Fibroblast of the aortic adventitia (primary cell): ENCODE data around the gene DFFA. TPM values are rescaled to one million over a fixed set of nuclear protein-coding genes. Genes with fewer than 3 reads are reported as not detected.
"Not testable (repeated sequence)": the region's sequence is repeated elsewhere in the genome, so short reads cannot be mapped to it uniquely, and the experiment has no call there.

Experiments used
- DNase-seq: peaks from one replicate; pipeline ENCODE4 v3.0.0-alpha.2; 2010; ENCODE audit warnings: low read depth
- H3K4me3 ChIP-seq: 2 replicates; pipeline ENCODE4 v1.5.1; 2011; ENCODE audit warnings: low read depth, mild to moderate bottlenecking, control low read depth, low read length, moderate library complexity
- total RNA-seq: library from RNA; depleted of rRNA; stranded (reverse); fragments of >200 nt; gene quantifications from 2 replicates; pipeline ENCODE4 v1.2.3, GENCODE V29; 2012; ENCODE audit warnings: low replicate concordance
- TF ChIP-seq, protein P1 (sequence below): IDR thresholded peaks from 2 replicates; pipeline ENCODE4 v1.5.1; 2011; ENCODE audit warnings: mild to moderate bottlenecking, low read length, control low read depth, inconsistent platforms; ENCODE audit not compliant: insufficient read depth

The DFFA gene
- total RNA-seq, 1 donor: 36.6 TPM

DNA sequence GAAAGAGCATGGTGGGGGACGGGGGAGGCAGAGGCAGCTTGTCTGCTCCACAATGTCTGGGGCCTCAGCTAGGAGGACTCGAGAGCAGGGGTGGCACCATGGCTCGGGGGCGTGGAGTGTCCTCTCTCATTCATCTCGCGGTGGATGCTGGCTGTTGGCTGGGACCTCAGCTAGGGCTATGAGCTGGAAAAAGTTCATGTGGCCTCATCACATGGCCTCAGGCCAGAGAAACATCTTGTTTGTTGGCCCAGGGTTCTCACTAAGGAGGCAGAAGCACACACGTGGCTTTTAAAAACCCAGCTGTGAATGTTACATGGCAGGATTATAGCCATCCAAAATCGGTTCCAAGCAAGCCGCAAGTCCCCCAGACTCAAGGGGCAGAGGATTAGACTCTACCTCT is 48.3 kb downstream of the DFFA start:
- TF ChIP-seq, protein P1, sequence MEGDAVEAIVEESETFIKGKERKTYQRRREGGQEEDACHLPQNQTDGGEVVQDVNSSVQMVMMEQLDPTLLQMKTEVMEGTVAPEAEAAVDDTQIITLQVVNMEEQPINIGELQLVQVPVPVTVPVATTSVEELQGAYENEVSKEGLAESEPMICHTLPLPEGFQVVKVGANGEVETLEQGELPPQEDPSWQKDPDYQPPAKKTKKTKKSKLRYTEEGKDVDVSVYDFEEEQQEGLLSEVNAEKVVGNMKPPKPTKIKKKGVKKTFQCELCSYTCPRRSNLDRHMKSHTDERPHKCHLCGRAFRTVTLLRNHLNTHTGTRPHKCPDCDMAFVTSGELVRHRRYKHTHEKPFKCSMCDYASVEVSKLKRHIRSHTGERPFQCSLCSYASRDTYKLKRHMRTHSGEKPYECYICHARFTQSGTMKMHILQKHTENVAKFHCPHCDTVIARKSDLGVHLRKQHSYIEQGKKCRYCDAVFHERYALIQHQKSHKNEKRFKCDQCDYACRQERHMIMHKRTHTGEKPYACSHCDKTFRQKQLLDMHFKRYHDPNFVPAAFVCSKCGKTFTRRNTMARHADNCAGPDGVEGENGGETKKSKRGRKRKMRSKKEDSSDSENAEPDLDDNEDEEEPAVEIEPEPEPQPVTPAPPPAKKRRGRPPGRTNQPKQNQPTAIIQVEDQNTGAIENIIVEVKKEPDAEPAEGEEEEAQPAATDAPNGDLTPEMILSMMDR: peak; percentile 28
- peak; percentile 69 for DNase-seq
- H3K4me3 ChIP-seq: no peak overlapping the region

DNA sequence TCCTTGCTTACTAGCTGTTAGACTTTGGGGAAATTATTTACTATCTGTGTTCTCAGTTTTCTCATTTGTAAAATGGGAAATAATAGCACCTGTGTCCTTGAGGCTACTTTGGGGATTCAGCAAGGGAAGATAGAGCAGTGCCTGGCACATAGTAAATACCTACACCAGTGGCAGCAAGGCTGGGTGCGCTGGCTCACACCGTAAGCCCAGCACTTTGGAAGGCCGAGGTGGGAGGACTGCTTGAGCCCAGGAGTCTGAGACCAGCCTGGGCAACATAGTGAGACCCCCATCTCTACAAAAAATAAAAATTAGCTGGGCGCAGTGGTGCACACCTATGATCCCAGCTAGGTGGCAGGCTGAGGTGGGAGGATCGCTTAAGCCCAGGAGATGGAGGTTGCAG is 50.7 kb downstream of the DFFA start:
- no peak for DNase-seq
- TF ChIP-seq, protein P1: no peak
- H3K4me3 ChIP-seq: no peak overlapping the region

DNA sequence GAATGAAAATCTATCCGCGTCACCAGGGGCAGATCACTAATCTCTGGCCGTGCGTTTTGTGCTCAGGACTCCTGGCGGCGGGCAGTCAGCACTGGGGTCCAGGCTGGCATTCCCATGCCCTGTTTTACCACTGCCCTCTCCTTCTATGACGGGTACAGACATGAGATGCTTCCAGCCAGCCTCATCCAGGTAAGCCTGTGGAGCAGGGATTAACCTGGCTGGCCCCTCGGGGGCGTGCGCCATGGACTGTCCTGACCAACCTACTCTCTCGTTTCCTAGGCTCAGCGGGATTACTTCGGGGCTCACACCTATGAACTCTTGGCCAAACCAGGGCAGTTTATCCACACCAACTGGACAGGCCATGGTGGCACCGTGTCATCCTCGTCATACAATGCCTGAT is 53.0 kb downstream of the DFFA start:
- H3K4me3 ChIP-seq: no peak overlapping the region
- TF ChIP-seq, protein P1: no peak
- no peak for DNase-seq

DNA sequence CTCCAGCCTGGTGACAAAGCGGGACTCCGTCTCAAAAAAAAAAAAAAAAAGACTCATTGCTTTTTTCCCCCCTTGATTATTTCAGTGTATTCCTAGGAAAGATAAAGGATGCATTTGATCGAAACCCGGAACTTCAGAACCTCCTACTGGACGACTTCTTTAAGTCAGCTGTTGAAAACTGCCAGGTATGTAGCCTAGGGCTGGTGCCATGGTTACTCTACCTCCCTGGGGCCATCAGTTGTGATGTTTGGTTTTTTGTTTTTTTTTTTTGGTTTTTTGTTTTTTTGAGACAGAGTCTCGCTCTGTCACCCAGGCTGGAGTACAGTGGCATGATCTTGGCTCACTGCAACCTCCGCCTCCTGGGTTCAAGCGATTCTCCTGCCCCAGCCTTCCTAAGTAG is 53.6 kb downstream of the DFFA start:
- DNase-seq, H3K4me3 ChIP-seq: not testable (repeated sequence)

DNA sequence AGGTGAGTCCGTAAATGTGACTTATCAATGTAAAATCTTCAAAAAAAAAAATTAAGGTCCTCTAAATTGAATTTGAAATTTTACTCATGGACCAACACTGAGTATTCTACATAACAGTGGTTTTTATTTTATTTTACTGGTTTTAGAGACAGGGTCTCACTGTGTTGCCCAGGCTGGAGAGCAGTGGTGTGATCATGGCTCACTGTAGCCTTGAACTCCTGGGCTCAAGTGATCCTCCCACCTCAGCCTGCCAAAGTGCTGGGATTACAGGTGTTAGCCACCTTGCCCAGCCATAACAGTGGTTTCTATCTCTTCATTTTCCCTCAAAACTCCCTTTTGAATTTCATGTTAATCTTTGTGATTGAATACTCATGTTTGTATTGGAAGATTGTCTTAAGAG is 56.4 kb downstream of the DFFA start:
- DNase-seq, H3K4me3 ChIP-seq: not testable (repeated sequence)

DNA sequence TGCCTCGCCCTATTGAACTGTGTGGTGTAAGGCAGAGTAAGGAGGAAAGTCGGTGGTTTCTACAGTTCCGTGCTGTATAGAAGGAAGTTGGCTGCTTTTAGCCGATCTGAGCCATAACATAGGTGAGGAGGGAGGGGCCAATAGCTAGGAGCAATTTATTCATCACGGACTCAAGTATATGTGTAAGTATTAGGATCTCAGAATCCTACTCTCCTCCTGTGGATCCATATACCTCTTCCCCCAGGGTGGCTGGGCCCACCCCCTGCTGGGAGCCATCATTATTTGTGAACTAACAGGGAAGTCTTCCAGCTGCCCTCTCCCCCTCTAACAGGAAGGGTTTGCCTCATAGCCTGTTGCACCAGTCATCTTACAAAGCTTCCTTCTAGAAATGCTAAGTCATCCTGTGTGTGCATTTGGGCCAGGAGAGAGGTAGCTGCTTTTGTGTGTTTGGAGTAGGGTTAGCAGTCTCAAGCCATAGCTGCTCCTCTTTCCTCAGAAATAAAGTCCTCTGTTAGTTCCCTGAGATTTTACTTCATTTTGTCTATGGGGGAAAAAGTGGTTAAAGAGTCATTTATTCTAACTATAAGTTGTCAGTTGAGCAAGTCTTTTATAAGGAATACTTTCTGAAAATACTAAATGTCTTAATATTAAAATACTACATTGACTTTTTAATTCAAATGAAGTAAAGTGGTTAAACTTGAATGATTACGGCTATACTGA is 57.0 kb downstream of the DFFA start:
- TF ChIP-seq, protein P1: no peak
- peak; percentile 86 for DNase-seq
- no peak overlapping the region for H3K4me3 ChIP-seq

DNA sequence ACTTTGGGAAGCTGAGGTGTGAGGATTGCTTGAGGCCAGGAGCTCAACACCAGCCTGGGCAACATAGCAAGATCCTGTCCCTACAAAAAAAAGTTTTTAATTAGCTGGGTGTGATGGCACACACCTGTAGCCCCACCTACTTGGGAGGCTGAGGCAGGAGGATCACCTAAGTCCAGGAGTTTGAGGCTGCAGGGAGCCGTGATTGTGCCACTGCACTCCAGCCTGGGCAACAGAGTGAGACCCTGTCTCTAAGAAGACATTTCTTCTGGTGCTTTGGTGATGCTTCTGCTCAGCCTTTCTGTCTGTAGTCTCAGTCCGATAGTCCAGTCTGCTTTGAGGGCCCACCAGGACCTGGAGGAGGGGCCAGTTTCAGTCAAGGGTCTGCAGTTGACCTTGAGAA is 65.1 kb downstream of the DFFA start:
- TF ChIP-seq, protein P1: no peak
- DNase-seq: no peak
- no peak overlapping the region for H3K4me3 ChIP-seq

Other genes starting within 250 kb of the DFFA start
- gene PGD, start 73.5 kb downstream of the DFFA start, total RNA-seq: 108 and 494 TPM in 2 replicates
- gene CENPS, start 42.1 kb downstream of the DFFA start, total RNA-seq: 11.0 and 25.8 TPM in 2 replicates
- gene CORT, start 22.5 kb downstream of the DFFA start, total RNA-seq: 0.36 TPM in 1 of 2 replicates, not detected in the other
- 8.3 and 12.2 TPM in 2 replicates for gene PEX14, start 2.4 kb upstream of the DFFA start, total RNA-seq